GM18519 (cell line): ENCODE results near the gene ZNF407.

Experiments used
- ATAC-seq: cut with Tn5 transposase; IDR thresholded peaks from one replicate; pipeline ENCODE4 v1.9.1; 2021; ENCODE audit warnings: mild to moderate bottlenecking, moderate library complexity; ENCODE audit not compliant: unreplicated experiment, low FRiP score

Gene ZNF407

DNA sequence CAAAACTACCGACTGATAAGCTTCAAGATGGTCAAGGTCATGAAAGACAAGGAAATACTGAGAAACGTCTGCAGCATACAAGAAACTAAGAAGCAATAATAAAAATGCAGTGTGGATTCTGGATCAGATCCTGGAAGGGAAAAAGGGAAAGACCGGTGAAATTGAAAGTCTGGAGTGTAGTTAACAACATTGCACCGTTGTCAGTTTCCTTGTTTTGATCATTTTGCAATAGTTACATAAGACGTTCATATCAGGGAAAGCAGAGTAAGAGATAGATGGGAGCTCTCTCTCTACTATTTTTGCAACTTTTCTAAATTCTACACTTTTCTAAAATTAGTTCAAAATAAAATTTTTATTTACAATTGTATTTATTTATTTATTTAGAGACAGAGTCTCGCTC lies 15.0 kb upstream of the ZNF407 start:
- no peak for ATAC-seq

DNA sequence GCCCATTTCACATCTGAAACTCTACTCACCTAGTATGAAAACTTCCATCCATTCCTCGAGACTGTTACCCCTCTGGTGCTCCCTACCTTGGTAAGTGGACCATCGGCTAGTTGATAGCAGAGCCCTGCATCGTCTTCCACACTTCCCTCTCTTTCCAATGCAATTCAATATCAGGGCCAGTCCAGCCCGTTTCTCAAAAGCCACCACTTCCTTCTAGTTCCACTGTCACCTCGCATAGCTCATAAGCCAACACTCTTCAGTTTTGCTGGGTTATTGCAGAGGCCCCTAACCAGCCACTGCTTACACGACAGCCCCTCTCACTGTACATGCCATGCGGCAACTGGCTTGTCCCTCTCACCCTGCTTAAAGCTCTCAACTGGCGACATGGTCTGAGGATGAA lies 10.2 kb upstream of the ZNF407 start:
- ATAC-seq = no peak

DNA sequence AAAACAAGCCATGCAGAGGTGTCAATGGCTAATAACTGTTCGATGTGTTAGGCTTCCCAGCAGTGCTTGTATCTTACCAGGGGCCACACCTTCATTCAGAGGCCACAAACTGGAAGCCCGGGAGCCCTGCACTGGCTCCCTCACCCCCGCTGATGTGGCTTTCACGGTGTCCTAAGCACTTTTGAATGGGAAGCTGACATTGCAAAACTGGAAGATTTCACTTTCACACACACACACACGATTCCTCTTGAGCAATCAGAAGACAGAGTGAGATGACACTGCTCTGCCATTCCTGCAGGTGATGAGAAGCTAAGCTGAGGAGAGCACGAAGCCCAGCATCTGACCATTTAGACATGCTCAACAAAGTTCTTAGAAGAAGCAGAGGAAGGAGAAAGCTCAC lies 8.6 kb upstream of the ZNF407 start:
- ATAC-seq = no peak

DNA sequence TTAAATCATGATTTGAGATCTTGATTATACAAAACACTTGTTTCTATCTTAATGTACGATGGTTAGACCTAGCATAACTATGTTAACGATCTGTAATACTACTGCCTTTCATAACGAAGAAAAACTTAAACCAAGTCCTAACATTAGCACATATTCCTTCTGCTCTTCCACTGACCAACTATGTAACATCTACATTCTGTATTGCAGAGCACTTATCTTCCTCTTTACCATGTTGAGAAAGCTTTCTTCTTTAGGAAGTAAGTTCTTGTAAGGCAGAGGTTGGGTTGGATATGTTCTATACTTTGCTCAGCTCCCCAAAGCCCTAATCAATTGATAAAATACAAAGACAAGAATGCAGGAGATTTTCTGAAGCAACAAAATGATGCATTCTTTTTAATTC lies 7.9 kb upstream of the ZNF407 start:
- no peak for ATAC-seq

DNA sequence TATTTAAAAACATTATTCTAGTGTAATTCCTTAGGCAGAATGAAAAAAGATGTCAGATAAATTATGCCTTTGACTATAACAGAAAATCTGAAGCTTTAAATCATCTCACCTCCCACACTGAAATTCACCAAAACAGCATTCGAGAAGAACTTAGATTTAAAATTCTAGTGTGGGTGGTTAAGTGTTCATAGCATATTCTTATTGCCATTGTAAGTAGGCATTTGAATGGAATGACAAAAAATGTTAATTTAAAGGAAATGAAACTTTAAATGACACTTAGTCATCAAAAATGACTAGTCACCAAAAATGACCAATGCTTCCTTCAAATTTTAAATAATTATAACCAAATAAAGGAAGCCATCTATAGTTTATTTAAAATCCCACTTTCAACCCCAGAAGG lies 7.0 kb upstream of the ZNF407 start:
- ATAC-seq = no peak

DNA sequence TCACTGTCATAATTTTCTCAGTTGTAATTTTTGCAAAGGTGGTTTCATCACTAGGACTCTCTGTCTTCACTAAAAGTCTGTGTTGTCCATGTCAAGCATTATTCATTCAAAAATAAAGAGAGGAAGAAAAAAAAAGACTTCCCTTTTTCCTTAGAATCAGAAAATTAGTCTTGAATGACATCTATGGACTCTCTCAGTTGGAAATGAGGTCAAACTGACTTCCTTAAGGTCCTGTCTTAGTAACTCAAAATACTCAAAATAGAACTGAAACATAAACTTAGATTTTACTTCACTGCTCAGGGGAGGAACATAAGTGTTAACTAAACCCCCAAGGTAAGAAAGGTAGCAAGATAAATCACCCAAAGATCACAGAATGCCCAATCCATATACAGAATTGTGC lies 2.2 kb upstream of the ZNF407 start:
- ATAC-seq = no peak

DNA sequence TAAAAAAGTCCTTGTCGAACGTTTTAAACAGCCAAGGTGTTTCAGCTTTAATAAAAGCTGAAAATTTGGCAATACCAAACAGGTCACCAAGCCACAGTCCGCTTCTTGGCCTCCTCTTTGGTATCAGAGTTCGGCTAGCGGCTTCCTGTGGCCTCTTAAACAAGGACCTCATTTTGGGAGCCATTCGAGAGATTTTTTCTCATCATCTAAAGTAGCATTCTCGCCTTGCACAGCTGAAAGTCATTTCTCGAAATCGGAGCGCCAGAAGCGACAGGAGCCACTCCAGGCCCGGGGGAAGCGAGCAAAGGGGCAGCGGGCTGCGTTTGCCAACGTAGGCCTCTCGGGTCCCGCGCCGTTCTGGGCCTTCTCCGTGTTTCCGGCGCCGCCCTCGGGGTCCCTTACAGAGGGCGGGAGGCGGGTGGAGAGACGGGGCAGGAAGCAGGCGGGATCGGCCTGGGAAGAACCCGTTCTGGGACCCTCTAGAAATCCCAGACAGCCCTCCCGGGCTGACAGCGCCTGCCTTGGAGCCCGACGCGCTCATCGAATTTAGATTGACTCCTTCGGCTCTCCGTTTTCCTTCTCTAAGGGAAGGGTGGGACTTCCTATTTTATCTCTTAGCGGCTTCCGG lies 522 bp upstream of the ZNF407 start:
- ATAC-seq = peak; percentile 11

DNA sequence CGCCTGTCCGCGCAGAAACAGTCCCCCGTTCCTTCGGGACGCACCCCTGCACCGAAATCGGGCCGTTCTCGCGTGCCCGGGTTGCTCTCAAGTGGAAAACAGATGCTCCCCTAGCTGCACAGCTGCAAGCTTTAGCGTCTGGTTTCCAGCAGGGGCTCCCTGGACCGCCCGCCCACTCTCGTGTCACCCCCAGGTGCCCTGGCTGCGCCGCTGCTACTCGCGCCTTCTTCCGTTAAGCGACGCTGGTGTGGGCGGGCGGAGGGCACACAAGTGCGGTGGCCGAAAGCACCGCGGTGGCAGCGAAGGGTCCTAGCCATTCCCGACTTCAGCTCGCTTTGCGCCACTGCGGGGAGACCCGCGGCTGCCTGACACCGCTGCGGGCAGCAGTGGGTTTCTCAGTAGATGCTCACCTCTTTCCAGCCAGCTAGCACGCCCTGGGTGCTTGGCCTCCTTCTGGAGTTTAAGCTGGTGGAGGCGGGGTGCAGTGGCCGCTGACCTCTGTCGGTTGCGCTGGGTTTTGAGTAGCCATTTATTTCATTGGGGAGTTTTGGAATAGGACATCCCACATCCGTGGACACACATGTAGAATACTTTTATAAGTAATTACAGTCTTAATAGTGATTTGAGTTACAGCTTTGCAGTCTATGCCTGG lies 806 bp downstream of the ZNF407 start:
- ATAC-seq = peak; percentile 53

DNA sequence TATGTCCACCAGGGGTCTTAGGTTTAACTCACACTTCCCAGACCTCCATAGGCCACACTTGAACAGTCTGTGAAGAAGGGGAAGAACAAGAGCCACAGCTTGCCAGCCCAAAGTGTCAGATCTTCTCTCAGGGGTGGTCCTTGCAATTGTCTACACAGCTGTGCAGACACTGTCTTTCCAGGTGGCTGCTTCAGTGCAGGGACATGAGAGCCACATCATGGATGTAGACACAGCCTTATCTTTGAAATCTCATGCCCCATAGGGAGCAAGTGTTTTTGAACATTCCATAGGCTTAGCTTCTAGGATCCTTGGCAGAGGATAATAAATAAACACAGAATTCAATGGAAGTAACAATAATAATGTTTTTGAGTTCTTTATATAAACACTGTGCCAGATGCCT lies 6.7 kb downstream of the ZNF407 start:
- no peak for ATAC-seq

DNA sequence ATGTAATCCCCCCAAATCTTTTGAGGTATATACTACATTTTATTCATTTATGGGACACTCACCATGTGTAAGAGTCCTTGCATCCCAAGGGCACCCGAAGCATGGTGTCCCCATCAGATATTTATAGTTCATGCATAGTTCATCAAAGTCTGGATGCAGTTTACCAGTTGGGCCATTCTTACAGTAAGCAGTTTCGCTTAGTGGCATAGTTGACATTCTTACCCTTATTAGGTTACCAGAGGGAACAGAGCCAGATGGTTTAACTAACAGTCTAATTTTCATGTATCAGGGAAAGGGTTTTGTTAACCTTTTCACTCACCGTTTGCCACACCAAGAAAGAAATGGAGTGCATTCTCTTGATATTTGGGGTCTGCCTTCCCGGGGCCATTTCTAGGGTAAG lies 7.1 kb downstream of the ZNF407 start:
- ATAC-seq = no peak

DNA sequence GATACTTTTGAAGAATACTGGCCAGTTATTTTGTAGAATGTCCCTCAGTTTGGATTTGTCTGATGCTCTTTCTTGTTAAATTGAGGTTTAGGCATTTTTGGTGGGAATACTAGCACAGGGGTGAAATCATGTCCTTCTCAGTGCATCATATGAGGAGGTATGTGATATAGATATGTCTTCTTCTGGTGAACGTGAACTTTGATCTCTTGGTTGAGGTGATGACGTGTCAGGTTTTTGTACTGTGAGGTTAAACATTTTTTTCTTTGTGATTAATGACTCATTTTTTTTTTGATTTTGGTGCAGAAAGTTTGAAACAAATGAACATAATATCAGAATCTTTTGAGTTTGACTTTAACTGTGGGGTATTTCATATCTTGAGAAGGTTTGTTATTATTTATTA lies 11.0 kb downstream of the ZNF407 start:
- ATAC-seq = no peak

DNA sequence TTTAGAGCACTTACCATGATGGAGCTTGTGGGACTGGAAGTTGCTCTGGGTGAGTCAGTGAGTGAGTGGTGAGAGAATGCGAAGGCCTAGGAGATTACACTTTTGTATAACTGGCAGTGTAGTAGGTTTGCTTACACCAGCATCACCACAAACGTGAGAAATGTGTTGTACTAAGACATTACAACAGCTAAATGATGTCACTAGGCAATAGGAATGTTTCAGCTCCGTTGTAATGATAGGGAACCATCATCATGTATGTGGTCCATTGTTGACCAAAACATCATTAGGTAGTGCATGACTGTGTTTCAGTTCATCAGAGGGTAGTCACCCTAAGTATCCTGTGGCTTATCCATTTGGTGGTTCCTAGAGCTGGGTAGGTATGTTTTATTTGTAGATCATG lies 11.9 kb downstream of the ZNF407 start:
- no peak for ATAC-seq

DNA sequence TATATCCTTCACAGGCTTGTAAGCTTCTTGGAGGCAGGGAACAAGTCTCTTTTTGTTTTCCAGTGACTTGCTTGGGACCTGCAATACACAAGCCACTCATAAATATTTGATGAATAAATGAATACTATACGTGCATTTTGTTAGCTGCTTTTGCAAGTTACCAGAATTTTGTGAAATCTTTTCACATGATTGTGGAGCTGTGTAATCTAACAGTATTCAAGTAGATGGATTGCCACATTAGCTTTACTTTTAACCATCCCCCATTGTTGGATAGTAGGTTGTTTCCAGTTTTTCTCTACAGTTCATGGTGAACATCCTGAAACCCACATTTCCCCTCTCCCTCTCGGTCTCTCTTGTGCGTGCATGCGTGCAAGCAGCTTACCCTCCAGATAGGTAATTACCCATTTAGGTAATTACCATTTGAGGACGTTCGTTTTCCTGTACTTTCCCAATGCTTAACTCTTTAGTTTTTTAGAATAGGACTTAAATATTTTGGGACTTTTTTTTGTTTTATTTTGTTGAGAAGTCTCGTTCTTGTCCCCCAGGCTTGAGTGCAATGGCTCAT lies 12.5 kb downstream of the ZNF407 start:
- ATAC-seq = no peak

DNA sequence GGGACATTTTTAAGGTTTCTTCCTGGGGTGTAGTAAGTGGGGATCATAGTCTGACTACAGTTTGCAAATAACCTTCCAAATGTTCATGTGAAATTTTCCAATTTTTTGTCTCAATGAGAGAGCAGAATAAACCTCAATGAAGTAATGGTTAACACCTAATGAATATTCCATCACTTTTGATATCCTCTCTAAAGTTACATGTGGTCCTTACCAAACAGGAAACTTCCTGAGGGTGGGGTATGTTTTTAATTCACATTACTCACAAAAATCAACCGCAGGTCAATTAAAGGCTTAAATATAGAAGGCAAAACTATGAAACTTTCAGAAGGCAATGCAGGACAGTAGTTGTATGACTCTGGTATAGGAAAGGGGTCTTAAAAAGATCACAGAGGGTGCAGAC lies 13.2 kb downstream of the ZNF407 start:
- no peak for ATAC-seq

DNA sequence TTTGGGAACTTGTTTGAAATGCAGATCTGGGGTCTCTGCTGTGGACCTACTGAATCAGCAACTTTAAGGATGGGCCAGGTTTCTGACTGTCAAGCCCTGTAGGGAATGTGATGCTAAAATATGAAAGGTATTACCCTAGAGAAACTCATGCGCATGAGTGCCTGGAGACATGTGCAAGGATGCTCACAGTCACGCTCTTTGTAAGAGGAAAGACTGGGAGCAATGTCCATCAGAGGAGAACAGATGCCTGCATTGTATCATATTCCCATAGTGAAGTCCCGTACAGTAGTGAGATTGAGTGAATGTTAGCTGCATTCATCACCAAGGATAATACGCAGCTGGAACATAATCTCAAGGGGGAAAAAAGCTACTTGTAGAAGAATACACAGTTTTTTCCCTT lies 14.1 kb downstream of the ZNF407 start:
- ATAC-seq = no peak

DNA sequence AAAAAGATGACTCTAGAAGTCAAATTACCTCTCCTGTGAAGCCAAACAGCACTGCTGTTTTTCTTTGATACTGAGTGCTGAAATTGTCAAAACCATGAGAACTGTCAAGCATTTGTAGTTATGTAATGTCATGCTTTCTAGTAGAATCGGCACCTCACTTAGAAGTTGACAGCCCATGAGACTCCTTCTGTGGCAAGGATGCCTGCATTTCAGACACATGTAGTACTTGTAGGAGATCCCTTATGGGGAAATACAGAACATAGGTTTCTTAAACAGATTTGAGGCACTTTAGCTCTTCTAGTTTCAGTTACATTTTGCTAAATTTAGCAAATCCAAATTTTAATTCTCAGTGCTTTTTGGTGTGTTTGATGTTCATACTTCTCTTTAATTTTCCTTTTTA lies 15.7 kb downstream of the ZNF407 start:
- peak; percentile 45 for ATAC-seq

DNA sequence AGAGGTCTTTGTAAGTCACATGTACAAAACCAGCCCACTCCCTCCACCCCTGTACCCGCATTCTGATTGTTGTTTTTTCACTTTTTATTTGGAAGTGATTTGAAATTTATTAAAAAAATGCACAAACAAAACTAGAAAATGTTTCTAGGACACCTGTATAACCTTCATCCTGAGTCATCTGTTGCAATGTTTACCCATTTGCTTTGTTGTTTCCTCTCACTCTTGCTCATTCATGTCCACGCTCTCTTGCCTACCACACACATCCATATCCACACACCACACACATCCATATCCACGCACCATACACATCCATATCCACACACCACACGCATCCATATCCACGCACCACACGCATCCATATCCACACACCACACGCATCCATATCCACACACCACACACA lies 18.8 kb downstream of the ZNF407 start:
- ATAC-seq = no peak

DNA sequence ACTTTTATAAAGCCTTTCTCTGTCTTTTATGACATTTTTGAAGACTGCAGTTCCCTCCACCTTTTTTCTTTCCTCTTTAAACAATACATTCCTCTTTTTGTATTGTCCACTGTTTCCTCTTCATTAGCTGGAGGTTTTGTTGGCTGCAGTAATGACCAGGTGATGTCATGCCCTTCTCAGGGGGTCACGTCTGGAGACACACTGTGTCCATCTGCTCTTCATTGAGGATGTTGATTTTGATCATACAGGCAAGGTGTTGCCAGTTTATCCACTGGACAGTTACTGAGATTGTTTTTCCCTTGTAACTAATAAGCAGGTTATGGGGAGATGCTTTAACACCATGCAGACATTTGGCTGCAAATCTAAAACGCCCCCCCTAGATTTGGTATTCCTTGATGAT lies 19.8 kb downstream of the ZNF407 start:
- no peak for ATAC-seq

DNA sequence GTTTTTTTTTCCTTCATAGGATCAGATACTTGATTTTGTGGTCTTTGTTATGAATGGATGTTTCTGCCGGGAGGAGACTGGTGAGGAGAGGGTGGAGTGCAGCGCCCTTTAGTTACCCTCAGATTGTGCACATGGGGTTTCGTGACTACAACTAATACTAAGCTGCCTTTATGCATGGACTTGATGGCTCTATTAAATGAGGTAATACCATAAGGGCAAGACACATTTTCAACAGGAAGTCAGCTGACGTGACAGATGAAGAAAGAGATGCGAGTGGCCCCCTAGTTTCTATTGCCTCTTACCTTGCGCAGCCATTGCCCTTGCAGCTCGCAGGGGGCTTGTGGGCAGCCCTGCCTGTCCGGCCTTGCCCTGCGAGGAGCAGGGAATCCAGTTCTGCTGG lies 24.4 kb downstream of the ZNF407 start:
- ATAC-seq = no peak

DNA sequence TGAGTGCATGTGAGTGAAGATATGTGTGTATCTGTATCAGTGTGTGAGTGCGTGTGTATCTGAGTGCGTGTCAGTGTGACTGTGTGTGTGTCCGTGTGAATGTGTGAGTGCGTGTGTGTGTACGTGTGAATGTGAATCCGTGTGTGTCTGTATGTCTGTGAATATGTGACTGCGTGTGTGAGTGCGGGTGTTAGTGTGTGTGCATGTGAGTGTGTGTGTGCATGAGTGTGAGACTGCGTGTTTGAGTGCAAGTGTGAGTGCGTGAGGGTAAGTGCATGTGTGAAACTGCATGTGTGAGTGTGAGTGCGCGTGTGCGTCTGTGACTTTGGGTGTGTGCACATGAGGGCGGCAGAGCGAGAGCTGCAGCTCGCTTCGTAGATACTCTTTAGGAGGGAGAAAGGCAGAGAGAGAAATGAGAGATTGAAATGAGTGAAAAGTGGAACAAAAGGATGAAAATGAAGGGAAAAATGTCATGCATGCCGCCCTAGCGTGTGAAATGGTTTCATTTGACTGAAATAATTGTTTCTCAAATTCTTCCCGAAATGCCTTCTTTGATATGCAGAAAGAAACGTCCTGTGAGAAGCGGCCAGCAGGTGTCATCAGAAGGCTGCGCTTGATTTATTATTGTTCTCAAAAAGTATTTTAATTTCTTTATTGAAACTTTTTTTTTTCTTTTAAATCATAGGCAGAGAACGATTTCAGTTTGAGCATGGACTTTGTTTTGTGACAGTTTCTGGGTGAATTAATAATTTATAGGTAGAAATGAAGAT lies 25.6 kb downstream of the ZNF407 start:
- ATAC-seq = no peak

DNA sequence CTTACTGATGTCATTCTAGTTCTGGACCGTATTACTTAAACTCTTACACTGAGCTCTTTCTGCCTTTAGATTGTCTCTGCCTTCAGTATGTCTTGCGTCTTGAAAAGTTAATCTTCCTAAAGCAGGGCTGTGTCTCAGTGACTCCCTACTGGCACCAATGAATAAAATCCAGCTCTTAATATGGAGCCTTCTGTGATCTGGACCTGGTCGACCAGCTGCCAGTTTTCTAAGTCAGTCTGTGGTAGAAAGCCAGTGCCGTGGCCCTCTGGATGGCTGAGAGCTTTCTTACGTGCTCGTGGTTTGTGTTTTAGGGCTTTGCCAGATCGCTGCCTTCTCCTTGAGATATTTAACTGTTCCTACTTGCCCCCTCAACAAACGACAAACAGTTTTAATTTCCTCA lies 26.8 kb downstream of the ZNF407 start:
- no peak for ATAC-seq

DNA sequence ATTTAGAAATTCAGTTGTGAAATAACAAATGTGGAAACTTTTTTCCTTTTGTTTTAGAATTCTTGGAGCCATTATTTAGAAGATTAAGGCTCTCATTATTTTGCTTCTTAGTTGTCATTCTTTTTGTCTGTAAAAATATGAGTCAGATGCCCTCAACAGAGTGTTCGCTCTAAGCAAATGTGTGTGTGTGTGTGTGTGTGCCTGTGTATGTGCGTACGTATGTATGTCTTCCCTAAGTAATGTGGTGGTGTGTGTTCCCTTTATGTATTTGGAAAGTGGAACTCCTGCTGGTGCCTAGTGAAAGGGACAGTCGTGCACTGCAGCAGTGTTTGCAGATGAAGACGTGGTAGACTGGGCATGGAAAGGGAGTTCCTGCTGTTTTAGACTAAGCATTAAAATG lies 27.5 kb downstream of the ZNF407 start:
- no peak for ATAC-seq
